ENCODE results near the gene ITGB8.

ITGB8 gene

DNA sequence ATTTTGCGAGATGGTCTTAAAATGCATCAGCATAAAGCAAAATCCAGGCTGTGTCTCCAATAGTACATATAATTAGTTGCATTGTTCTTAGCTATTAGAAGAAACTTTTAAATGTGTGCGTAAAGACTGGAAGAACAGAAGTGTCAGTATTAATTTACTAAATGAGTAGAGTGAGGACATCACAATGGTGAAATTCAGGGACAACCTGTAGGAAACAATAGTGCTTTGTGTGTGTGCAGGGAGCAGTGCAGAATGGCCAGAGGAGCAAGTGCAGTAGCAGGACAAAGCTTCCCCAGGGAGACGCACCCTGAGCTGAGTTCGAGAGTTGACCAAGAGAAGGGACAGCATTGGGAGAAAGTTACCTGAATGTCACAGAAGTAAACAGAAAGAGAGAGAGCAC is 13.7 kb downstream of the ITGB8 start:
- no peak for DNase-seq

GRCh38 chr7:20346577-20346976 is 15.9 kb downstream of the ITGB8 start:
- no peak for DNase-seq

GRCh38 chr7:20347680-20348079 is 17.0 kb downstream of the ITGB8 start:
- DNase-seq: no peak

DNA sequence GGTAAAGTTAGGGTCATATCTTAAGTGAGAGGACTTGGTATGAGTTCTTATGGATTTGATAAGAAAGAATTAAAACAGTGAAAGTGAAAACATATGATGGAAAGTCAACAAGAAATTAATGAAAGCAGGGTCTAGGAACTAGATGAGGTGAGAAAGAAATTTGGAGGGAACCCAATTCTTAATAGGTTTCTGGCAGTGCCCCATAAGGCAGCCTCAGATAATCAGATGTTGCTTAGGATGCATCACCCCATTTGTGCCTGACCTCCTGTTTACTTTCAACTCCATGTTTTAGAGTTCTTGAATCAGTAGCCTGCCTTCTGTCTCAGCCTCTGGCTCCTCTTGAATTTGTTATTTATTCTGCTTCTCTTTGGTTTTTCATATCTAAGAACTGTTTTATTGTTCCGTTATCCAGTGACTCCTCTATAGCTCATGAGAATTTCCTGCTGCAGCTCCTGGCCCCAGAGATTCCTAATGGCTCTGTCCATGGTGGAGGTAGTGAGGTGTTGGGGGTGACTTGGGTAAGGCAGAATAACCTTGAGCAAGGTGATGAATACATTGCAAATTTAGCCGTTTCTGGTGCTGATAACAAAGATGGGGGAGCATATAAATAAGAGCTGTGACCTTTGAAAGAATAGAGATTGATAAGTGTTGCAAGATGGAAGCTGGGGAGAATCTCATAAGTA is 17.6 kb downstream of the ITGB8 start:
- DNase-seq: no peak

DNA sequence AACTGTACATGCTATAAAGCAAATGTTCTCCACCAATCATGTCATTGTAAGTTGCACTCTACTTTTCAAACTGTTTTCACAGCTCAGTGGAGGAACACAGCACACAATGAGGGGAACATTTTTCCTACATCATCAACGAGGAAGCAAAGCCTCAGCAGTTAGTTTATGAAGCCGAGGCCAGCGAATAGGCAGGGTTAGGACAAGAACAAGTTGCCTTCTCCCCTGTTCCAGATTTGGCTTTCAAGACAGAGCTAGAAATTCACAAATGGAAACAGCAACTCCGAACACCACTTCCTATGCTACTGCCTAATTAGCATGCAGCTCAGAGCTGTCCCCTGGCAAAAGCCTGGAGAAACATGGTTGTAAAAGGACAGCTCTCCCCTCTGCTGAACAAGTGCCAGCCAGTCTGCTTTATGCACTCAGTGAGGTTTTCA is 19.8 kb downstream of the ITGB8 start:
- DNase-seq: no peak

- no peak for DNase-seq
Measured at GRCh38 chr7:20350996-20351692, 20.4 kb downstream of the ITGB8 start.

- DNase-seq: no peak
Measured at GRCh38 chr7:20351901-20352300, 21.2 kb downstream of the ITGB8 start.

GRCh38 chr7:20352573-20353306 is 22.0 kb downstream of the ITGB8 start:
- no peak for DNase-seq

DNA sequence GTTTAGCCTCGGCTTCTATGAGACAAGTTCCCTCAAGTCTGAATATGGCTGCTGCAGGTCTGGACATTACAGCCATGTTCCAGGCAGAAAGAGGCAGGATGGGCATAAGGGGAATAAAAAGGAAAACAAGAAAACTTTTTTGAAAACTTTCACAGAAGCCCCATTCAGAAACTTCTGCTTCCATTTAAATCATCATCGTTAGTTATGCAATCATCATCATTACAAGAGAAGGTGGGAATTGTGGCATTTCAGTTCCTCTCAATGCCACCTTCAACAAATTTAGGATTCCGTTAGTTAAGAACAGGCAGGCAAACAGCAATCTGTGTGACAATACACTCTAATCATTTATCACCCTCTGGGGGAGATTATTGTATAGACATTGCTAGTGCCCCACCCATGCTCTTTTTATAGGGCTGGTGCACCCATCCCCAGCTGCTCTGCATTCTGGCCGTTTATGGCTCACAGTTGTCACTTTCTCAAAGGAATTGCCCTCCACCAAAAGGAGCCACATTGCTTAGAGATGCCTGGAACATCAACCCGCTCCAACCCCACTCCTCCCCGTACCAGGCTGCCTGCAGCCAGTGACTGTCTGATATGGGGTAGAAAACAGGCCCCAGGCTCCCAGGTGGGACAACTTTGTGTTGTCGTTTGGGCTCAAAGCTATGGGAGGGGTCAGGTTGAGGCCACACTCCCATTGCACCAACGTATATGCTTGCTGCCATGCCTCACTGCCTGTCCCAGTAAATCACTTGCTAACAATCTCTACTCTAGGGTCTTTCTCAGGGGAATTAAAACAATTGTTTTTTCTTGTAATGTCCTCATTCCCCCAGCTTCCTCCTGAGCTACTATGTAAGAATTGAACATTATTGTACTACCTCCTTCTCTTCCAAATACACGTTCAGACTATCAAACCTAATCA is 24.2 kb downstream of the ITGB8 start:
- DNase-seq: no peak

GRCh38 chr7:20358106-20358505 is 27.4 kb downstream of the ITGB8 start:
- DNase-seq: no peak

DNA sequence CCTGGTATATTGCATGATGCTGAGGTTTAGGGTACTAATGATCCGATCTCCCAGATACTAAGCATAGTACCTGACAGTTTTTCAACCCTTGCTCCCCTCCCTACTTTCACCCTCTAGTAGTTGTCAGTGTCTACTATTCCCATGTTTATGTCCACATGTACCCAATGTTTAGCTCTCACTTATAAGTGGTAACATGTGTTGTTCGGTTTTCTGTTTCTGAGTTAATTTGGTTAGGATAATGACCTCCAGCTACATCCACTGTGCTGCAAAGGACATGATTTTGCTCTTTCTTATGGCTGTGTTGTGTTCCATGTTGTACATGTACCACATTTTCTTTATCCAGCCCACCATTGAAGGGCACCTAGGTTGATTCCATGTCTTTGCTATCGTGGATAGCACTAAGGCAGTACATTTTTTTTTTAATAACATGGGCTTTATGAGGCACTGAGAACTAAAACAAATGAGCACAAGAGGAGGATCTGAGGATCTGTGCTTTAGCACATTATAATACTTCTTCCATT is 28.1 kb downstream of the ITGB8 start:
- DNase-seq: no peak

DNA sequence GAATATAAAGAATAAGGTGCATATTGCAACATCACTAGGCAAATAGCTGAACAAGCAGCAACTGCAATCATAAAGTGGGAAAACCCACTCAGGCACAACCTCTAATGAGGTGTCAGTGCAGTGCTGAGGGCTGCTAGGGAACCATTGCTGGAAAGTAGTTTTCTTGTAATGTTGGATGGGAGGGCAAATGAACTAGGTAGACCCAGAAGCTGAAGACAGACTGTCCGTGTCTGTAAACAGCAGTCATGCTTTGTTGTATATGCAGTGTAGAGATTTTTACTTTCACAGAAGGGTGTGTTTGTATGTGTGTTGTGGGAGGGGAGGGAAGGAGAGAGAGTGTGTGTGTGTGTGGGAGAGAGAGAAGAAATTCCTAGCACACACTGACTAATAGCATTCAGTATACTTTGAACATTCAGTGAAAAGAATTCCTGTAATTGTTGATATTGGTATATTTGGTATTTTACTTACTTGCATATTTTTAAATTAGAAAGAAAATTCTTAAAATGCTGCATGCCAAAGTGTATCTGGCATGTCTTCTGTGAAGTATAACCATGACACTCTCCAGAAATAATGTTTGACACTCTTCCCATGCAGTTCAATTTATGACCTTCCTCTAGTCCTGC is 28.8 kb downstream of the ITGB8 start:
- DNase-seq: no peak

DNA sequence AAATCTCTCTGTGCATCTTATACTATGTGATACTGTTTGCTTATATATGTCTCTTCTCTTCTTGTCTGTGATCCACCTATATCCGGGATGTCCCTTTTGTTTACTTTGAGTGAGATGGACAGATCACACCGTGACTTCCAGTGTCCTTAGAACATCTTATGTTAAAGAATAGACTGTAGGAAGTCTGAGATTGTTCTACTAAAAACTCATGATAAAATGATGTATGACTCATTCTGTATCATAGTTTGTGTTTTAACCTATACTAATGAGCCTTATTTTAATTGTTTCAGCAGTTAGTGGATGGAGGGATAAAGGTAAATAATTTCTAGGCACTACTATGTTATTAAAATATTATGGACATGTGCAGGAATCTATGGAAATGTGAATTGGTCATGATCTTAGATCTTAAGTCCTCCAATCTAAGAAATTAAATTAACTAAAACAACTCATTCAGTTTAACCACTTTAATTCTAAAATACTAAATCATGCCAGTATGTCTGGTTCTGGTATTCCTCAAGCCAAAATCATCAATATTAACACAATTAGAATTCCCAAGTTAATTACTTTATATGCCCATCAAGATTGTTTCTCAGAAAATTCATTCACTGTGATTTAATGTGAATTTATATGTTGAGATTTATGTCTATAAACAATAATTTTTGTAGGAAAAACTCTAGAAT is 32.0 kb downstream of the ITGB8 start:
- DNase-seq: no peak

GRCh38 chr7:20364571-20365196 is 34.0 kb downstream of the ITGB8 start:
- no peak for DNase-seq

- DNase-seq: no peak
Measured at GRCh38 chr7:20365486-20365885, 34.8 kb downstream of the ITGB8 start.

DNA sequence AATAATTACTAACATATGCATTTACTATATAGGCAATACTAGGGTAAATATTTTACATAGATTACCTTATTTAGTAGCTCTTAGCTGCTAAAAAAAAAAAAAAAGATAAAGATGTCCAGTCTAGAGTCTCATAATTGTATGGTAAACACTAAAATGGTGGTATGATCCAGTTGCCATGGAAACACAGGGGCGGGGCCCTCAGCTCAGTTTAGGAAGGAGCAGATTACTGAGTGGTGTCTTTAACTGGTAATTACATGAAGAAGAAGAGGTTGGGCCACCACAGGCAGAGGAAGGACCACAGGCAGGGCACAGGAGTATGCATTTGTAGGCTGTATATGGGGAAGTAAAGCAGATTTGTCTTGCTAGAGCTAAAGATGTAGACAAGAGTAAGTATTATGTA is 43.7 kb downstream of the ITGB8 start:
- no peak for DNase-seq

DNA sequence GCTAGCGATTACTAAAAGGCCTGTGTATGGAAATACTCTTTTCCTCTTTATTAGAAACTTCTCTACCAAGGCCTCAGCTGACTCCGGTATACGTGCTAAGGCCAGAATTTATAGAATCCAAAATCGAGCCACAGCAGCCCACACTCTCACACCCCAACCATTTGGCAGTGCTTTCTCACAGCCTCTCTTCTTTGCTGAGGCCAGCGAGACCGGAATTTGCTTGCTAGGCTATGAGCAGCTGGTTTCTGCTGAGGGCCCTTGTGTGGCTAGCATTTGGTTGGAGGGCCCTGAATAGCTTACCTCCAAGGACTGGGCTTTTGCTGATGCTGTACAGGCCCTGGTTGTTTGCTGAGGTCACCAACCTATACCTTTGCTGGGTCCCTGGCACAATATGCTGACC is 46.1 kb downstream of the ITGB8 start:
- no peak for DNase-seq

DNA sequence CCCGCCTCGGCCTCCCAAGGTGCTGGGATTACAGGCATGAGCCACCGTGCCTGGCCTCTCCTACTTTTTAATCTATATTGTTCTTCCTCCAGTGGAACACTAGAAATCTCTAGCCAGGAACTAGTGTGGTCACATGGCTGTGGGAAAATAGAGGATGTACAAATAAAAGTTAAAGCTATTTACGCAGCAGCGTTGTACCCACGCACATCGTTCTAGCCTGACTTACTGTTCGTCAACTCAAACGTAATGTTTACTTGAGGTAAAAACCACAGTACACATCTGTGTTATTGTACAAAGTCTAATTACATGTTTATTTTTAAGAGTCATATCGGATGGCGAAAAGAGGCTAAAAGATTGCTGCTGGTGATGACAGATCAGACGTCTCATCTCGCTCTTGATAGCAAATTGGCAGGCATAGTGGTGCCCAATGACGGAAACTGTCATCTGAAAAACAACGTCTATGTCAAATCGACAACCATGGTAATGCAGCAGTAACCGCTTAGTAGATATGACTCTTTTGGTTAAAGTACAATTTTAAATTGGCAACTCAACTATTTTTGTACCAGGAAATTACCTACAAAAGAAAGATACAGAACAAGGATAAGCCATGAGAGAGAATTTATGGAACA is 50.8 kb downstream of the ITGB8 start:
- DNase-seq: no peak

- no peak for DNase-seq
Measured at GRCh38 chr7:20383351-20383750, 52.7 kb downstream of the ITGB8 start.

DNA sequence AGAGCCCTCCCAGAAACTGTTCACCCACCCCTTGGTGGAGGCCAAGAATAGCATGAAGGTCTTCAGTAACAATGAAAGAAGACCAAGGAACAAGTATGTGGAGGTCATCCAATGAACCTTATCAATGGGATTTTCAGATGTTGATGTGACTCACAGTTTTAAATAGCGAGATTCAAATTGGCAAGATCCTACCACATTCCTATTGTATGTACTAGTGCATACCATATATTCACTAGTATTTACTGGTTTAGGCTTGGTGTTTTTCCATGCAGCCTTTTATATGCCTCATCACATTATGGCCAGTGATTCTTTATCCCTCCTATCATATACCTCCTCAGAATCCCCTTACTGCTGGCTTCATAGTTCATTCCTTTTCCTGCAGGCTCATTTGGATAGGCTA is 54.4 kb downstream of the ITGB8 start:
- no peak for DNase-seq

DNA sequence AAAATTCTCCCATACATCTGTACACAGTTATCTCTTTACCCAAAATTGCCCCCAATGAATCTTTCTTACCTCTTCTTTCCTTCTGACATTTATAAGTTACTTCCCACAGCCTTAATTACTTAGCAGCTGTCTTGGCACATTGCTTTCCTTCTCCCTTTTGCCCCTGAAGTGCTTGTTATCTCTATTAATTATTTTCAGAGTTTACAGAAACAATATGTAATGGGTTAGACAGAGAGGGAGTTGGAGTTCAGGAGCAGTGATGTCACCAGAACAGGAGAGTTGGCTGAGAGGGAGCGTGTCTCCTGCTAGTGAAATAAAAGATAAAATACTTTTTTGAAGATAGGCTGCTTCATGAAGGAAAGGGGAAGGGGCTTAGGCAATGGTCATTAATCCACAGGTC is 57.4 kb downstream of the ITGB8 start:
- DNase-seq: no peak
